HepG2 (cell line): Measurements from ENCODE around the gene CELSR3. TPM values are rescaled to one million over a fixed set of nuclear protein-coding genes. Genes with fewer than 3 reads are reported as not detected.

Source experiments
- DMAP1 ChIP-seq: IDR thresholded peaks from 2 replicates; pipeline ENCODE4 v1.6.1; 2016
- HOXD1 ChIP-seq: sonication (generic); formaldehyde crosslinking; IDR thresholded peaks from 2 replicates; pipeline ENCODE4 v1.5.0; 2020; ENCODE audit warnings: missing genetic modification reagents
- IRX3 ChIP-seq: sonication (generic); formaldehyde crosslinking; IDR thresholded peaks from 2 replicates; pipeline ENCODE4 v1.8.1; 2023; ENCODE audit warnings: mild to moderate bottlenecking, low read depth, missing genetic modification reagents, borderline replicate concordance
- JDP2 ChIP-seq: sonication (generic); formaldehyde crosslinking; IDR thresholded peaks from 2 replicates; pipeline ENCODE4 v1.8.1; 2022; ENCODE audit warnings: missing genetic modification reagents, borderline replicate concordance
- KDM6A ChIP-seq: IDR thresholded peaks from 2 replicates; pipeline ENCODE4 v1.6.1; 2016; ENCODE audit warnings: low read depth
- MTA1 ChIP-seq: sonication (generic); formaldehyde crosslinking; IDR thresholded peaks from 2 replicates; pipeline ENCODE4 v1.4.0; 2020; ENCODE audit warnings: missing genetic modification reagents, mild to moderate bottlenecking, borderline replicate concordance
- NFE2L1 ChIP-seq: sonication (generic); formaldehyde crosslinking; IDR thresholded peaks from 2 replicates; pipeline ENCODE4 v1.4.0; 2020; ENCODE audit warnings: missing genetic modification reagents, mild to moderate bottlenecking, borderline replicate concordance
- RBM39 ChIP-seq: fragments of 200-400 bp; formaldehyde crosslinking; IDR thresholded peaks from one replicate; pipeline ENCODE4 v1.6.1; 2018; ENCODE audit warnings: antibody characterized with exemption, mild to moderate bottlenecking, low read depth, low read length; ENCODE audit not compliant: poor library complexity, severe bottlenecking
- ZIK1 ChIP-seq: sonication (generic); formaldehyde crosslinking; IDR thresholded peaks from 2 replicates; pipeline ENCODE4 v1.5.0; 2020; ENCODE audit warnings: mild to moderate bottlenecking, low read depth, missing genetic modification reagents, borderline replicate concordance
- ZNF333 ChIP-seq: sonication (generic); formaldehyde crosslinking; IDR thresholded peaks from 2 replicates; pipeline ENCODE4 v1.4.0; 2020; ENCODE audit warnings: mild to moderate bottlenecking, missing genetic modification reagents, borderline replicate concordance
- ZNF543 ChIP-seq: sonication (generic); formaldehyde crosslinking; IDR thresholded peaks from 2 replicates; pipeline ENCODE4 v1.4.0; 2020; ENCODE audit warnings: mild to moderate bottlenecking, missing genetic modification reagents
- ZNF781 ChIP-seq: sonication (generic); formaldehyde crosslinking; IDR thresholded peaks from 2 replicates; pipeline ENCODE4 v1.5.1; 2020; ENCODE audit warnings: borderline replicate concordance, mild to moderate bottlenecking, missing genetic modification reagents; ENCODE audit errors: not compliant biosample characterization
- ZNF788 ChIP-seq: sonication (generic); formaldehyde crosslinking; IDR thresholded peaks from 2 replicates; pipeline ENCODE4 v1.5.0; 2020; ENCODE audit warnings: mild to moderate bottlenecking, missing genetic modification reagents, borderline replicate concordance
- ZSCAN20 ChIP-seq: sonication (generic); formaldehyde crosslinking; IDR thresholded peaks from 2 replicates; pipeline ENCODE4 v1.4.0; 2020; ENCODE audit warnings: missing genetic modification reagents, mild to moderate bottlenecking, borderline replicate concordance
- polyA plus RNA-seq, 8 experiments: library from polyadenylated mRNA; depleted of rRNA in 3 of 8; stranded (reverse) in 7 of 8; unstranded in 1 of 8; fragments of >200 nt; fragmentation: Illumina TruSeq in 4 of 8; extraction: Trizol in 4 of 8; gene quantifications; 2 replicates each; pipeline versions ENCODE4 v1.2.1 to v1.2.3, GENCODE V29; 2011 to 2016; ENCODE audit warnings: low read depth in 4 of 8, missing spikeins in 1 of 8, mixed read lengths in 1 of 8; ENCODE audit not compliant: insufficient read depth in 1 of 8
- total RNA-seq, 5 experiments: library from RNA; depleted of rRNA; stranded (reverse); fragments of >200 nt; fragmentation: Illumina TruSeq; extraction: Trizol; gene quantifications; 2 replicates each; pipeline ENCODE4 v1.2.3, GENCODE V29; 2016; ENCODE audit warnings: low read depth in 1 of 5
- TF ChIP-seq, protein P1 (sequence below): sonication (generic); formaldehyde crosslinking; IDR thresholded peaks from 2 replicates; pipeline ENCODE4 v1.5.1; 2020; ENCODE audit warnings: mild to moderate bottlenecking, missing genetic modification reagents, borderline replicate concordance
- TF ChIP-seq, protein P2 (sequence below): fragments of 450-650 bp; IDR thresholded peaks from 2 replicates; pipeline ENCODE4 v1.6.1; 2016

Gene CELSR3
- total and polyA plus RNA-seq, 2 of the 13 experiments (the other 11 are each of a cell fraction or from before 2014, with no cell fraction given): 5.4 to 6.7 TPM

DNA sequence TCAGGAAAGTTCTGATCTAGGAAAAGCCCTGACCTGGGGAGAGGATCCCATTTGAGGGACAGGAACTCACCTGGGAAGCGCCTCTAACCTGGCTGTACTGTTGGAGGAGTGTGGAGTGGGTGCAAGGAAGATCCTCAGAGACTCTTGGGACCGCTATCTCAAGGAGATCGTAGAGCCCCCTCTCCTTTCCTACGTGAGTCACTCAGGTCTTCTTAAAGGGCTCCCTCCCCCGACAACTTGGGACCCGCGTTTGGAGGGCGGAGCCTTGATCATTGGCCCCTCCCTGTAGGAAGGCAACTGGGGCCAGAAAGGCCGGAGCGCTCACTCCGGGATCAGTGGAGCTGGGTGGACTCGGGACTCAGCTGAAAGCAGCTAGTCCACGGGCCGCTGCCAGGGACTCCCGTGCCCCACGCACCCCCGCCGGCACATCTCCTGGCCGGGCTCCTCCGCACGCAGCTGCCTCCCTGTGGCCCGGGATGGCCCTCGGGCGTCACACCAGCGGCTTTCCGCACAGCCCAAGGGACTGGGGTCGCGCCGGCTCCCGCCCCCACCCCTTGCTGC is 27.9 kb downstream of the CELSR3 start (continued):
- TF ChIP-seq, protein P1, sequence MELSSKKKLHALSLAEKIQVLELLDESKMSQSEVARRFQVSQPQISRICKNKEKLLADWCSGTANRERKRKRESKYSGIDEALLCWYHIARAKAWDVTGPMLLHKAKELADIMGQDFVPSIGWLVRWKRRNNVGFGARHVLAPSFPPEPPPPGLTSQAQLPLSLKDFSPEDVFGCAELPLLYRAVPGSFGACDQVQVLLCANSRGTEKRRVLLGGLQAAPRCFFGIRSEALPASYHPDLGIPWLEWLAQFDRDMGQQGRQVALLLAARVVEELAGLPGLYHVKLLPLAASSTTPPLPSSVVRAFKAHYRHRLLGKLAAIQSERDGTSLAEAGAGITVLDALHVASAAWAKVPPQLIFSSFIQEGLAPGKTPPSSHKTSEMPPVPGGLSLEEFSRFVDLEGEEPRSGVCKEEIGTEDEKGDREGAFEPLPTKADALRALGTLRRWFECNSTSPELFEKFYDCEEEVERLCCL (CRISPR knock-in tag): peak; percentile 20; the same call in 1 of the 2 replicates
- TF ChIP-seq MTA1 (CRISPR knock-in tag) (0 out of 2 replicates have a peak, but pooled peaks have one; percentile 4), IRX3 (no peak), ZSCAN20 (CRISPR knock-in tag) (0 out of 2 replicates have a peak, but pooled peaks have one; percentile 59), NFE2L1 (peak; percentile 67; the same call in 1 of the 2 replicates), ZNF788 (CRISPR knock-in tag) (no peak), ZNF333 (CRISPR knock-in tag) (no peak), JDP2 (CRISPR knock-in tag) (no peak), ZNF781 (CRISPR knock-in tag) (peak; percentile 68), DMAP1 (CRISPR knock-in tag) (0 out of 2 replicates have a peak, but pooled peaks have one; percentile 10), KDM6A (no peak), HOXD1 (CRISPR knock-in tag) (0 out of 2 replicates have a peak, but pooled peaks have one; percentile 48), ZIK1 (CRISPR knock-in tag) (peak; percentile 49; the same call in 1 of the 2 replicates), RBM39 (peak; percentile 34), ZNF543 (CRISPR knock-in tag) (no peak)
- TF ChIP-seq, protein P2, sequence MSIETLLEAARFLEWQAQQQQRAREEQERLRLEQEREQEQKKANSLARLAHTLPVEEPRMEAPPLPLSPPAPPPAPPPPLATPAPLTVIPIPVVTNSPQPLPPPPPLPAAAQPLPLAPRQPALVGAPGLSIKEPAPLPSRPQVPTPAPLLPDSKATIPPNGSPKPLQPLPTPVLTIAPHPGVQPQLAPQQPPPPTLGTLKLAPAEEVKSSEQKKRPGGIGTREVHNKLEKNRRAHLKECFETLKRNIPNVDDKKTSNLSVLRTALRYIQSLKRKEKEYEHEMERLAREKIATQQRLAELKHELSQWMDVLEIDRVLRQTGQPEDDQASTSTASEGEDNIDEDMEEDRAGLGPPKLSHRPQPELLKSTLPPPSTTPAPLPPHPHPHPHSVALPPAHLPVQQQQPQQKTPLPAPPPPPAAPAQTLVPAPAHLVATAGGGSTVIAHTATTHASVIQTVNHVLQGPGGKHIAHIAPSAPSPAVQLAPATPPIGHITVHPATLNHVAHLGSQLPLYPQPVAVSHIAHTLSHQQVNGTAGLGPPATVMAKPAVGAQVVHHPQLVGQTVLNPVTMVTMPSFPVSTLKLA: no peak
